ENCODE results near the gene CHIC2.

Gene CHIC2

DNA sequence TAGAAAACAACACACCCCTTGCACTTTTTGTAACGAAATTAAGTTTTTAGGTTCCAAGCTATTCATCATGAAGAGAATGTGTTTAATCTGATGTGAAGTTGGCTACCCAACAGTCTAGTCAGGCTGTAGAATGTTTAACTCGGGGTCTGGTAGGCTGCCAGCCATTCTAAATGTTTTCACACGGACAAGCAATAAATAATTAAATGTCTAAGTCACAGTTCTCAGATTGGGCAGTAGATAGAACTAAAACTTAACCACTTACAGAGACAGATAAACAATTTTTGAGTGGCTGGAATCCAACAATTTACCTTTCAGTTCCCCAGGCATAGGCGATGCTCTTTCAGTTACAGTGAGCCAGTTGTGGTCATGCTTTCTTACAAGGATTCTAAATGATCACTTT lies 66.5 kb downstream of the CHIC2 start:
- DNase-seq, result no peak

DNA sequence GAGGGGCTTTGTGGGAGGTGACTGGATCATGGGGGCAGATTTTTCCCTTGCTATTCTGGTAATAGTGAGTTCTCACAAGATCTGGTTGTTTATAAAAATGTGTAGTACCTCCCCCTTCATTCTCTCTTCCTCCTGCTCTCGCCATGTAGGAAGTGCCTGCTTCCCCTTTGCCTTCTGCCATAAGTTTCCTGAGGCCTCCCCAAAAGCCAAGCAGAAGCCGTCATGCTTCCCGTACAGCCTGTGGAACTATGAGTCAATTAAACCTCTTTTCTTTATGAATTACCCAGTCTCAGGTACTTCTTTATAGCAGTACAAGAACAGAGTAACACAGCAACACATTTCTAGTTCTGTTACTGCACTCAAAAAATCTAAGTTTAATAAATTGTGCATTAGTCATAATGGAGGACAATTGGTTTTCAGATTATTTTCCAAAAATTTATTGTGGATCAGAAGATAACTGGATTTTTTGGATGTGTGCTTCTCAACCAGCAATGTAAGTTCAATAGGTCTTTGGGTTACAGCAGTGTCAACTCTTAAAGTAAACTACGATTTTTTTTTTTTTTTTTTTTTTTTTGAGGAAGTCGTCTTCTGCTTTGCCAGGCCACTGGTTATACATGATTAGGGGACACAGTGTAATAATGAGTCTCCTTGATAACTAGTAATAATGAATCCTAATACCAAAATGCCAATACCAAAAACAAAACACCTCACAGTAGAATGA lies 69.9 kb downstream of the CHIC2 start:
- DNase-seq, result no peak

DNA sequence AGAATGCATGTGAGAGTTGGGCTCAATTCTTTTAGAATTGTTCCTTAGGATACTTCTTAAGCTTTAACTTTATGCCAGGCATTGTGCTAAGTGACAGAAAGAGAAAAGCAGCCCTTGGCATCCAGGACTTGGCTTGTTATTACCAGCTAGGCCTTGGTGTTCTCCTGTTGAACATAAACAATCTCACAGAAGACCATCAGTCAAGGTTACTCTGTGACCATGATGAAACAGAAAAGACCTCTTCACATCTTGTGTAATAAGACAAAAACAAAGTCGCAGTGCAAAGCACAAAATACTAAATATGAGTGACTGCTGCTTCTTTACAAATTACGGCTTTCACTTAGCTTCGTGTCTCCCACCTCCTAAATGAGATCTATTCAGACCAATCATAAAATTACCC lies 71.6 kb downstream of the CHIC2 start:
- DNase-seq, result no peak

DNA sequence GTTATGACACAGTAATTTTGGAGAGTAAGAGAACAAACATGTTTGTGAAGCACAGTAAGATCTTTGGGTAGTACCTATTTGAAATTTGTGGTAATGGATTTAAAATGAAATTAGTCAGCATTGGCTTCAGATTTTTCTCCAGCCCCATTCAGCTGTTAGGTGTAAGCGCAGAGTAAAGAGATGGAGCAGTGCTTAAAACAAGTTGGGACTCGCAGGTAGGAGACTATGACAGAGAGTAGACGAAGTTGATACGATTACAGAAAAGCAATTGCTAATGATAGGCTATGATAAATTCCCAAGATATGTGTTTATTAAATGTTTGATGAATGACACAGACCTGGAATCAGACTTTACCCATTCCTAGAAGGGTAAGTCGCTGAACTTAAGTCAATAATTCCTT lies 72.6 kb downstream of the CHIC2 start:
- no peak for DNase-seq

DNA sequence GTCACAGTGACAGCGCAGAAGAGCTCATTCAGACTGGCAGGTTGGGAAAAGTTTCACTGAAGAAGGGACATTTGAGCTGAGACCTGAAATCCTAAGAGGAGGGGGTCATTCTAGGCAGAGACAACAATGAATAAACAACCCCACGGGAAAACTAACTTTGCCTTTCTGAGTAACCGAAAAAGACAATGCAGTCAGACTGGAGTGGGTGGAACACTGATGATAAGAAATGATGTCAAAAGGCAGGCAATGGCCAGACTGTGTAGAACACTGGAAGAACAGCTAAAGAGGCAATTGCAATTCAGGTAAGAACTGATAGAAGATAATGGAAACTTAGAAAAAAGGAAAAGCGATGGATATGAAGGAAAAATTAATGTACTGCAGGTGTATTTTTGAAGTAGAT lies 73.8 kb downstream of the CHIC2 start:
- no peak for DNase-seq

DNA sequence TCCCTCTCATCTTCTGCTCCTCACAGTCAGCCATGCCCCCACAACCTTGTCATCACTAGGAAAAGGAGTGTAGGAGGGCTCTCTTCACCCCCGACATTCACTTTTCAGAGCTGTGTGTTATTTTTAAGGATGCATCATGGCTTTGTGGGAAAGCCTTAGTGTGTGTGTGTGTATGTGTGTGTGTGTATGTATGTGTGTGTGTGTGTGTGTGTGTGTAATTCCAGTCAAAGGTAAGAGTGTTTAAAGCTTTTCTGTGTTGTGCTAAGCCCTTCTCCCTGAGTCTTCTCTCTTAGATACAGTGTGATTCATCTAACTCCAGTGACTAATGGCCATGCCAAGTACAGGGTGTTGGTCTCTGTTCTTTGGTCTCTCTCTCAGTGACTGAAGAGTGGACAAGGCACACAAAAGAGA lies 76.6 kb downstream of the CHIC2 start:
- DNase-seq, result no peak

DNA sequence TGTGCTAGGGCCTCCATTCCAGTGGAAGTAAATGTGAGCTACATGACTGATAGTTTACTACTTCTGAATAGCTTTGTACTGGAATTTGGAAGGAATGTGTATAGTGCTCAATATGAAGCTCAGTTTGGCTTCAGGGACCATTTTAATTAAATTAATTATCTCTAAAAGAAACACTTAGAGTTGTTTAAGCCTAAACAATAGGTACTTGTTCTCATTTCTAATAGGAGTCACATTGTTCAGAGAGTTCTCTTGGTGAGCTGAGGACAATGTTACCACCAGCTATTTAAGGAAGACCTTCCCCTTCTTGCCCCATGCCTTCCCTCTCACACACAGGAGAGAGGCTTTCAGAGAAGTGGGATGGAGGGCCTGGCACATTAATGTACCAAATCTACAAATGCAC lies 78.3 kb downstream of the CHIC2 start:
- no peak for DNase-seq

DNA sequence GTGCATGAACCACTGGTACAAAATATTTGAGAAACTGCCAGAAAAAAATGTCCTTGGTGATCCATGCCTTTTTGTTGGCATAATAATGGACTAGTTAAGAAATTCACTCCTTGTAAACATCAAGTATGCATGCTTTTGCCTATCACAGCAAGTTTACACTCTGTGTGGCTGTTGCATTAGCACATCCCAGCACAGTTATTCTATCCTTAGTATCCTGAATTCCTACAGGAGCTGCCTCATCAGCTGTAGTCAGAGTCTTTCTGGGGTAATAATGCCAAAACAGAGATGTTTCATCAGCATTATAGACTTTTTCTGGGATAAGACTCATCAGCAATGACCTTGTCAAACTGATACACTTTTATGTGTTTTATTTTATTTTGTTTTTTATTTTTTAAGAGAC lies 82.8 kb downstream of the CHIC2 start:
- no peak for DNase-seq

DNA sequence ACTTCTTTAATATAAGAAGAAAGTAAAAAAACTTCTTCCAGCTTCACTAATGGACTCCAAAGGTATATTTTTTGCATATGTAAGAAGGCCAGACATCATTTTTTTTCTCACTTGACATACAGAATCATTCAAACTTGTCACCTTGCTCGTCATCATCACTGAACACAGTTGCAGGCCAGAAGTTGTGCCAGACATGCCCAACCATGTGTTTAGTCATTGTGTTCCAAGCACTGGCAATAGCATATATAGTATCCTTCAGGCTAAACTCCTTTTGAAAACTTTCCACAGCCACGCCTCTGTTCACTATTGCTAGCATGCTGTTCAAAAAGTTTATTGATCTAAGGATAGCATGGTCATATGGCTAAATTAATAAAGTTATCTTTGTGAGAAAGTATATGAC lies 83.3 kb downstream of the CHIC2 start:
- DNase-seq, result no peak

DNA sequence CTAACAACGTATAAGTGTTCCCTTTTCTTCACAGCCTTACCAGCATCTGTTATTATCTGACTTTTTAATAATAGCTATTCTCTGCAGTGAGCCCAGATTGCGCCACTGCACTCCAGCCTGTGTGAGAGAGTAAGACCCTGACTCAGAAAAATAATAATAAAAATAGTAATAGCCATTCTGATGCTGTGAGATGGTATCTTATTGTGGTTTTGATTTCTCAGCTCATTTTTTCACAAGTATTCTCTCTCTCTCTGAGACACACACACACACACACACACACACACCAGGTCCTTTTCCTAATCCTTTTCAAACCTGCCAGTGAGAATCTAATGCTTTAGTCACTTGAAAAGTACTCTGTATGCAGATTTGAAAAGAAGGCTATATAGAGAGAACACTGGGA lies 89.8 kb downstream of the CHIC2 start:
- DNase-seq, result no peak

DNA sequence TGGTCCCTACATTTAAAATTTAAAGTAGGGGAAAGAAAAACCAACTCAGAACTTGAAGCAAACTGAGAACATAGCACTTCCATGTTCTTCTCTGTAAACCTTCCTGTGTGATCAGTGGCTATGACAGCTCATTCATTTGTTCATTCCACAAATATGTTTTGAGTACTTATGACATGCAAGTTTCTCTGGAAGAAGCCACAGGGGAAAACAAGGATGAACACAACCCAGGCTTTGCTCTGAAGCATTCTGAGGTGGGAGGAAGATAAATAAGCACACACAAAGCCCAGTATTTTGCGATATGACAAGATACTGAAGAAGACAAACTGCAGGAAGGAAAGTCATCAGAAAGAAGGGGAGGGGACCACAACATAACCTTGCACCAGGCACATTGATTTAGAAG lies 96.4 kb downstream of the CHIC2 start:
- no peak for DNase-seq

DNA sequence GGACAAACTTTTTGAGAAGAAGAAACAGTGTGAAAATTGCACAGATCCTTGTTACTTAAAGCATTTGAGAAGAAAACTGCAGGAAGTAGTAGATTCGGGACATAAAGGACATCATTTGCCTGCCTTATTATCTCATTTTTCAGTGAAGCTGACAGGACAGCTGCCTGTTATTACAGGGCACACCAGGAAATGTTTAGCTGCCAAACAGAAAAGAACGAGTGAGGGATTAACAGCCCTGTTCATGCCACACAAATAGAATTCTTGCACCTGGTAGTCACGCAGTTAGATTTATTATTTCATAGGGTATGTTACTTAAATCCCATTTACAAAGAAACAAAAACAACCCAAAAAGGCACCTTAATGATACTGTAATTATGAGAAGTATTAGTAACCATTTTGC lies 100.6 kb downstream of the CHIC2 start:
- no peak for DNase-seq

DNA sequence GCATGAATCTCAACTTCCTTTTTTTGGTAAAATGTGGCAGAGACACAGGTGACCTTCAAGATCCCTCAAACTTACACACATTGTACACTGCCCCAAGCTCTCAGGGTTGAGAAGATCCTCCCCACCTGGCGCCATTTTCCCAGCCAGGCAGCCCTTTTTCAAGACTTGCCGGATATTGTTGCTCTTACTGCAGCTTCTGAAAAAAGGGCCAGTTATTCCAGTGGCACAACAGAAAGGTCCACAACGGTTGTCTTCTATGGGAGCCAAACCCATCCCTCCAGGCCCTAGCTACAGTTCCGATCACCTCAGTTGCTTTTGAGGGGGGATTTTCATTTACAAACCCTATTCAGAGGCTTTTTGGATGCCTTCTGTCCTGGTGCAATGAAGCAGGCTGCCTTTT lies 101.1 kb downstream of the CHIC2 start:
- no peak for DNase-seq

DNA sequence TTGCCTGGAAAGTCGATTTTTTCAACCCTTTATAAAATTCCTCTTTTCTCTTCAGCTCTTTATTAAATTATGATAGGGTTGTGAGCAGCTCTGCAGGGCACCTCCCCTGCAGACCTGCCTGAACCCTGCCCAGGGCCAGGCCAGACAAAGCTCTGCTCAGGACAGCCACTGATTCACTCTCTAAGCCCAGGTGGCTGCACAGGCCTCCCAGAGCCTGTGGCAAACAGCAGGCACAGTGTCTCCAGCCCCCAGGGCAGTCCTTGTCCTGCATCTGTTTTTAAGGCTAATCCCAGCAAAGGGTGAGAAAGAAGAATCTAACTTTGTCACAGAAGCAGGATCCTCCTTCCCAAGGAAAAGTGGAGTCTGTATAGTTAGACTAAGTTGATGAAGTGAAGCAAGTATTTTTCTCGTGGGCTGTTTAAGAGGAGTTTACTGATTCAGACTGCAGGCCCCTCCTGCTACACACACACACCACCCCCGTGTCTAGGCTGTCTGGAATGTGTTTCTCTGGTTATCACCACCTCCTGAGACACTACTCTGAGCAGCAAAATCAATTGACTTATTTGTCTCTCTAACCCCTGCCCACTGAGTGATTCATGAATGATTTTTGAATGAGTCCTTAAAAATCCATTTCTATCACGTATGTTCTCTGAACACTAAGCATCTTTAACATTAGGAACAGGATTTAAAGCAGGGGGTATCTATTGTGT lies 101.7 kb downstream of the CHIC2 start:
- no peak for DNase-seq

DNA sequence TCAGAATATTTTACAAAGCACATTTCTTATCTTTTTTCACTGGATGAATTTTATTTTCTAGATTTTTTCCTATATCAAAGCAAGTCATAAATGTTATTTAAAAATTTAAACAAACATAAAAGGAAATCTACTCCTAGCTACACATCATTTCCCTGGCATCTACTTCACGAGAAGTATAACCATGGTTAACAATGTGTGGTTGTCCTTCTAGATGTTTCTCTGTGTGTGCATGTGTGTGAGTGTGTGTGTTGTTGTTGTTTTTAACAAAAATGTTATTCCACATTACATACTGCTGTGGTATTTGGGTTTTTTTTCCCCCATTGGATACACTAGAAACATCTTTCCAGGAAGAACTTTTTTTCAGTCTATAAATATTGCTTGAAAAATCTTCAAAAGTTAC lies 103.1 kb downstream of the CHIC2 start:
- DNase-seq, result no peak

DNA sequence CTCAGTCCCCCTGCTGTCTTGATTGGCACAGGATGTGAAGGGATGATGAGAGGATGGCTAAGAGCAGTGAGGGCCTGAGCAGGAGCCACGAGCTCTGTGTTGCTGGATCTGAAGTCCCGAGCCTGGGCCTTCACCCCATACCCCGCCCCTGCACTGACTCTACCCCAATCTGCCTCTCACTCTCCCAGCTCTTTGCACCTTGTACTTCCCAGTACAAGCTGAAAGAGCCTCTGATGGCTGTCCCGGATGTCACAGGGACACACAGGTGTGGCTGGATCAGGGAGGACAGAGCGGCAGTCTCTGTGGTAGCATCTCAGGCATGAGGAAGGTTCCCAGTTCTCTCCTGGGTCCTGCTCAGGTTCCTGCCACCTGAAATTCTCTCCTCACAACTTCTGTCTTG lies 103.6 kb downstream of the CHIC2 start:
- no peak for DNase-seq
